NCI-H2029 (cell line): Measurements from ENCODE around the gene OTOGL.
A peak's percentile ranks its signal among the peaks of the same experiment; 100 is the strongest.
"Not testable (repeated sequence)": the region's sequence is repeated elsewhere in the genome, so short reads cannot be mapped to it uniquely, and the experiment has no call there.

Source experiments
- DNase-seq: peaks from one replicate; lab custom pipeline; 2025; lab: John Stamatoyannopoulos, UW

The OTOGL gene

DNA sequence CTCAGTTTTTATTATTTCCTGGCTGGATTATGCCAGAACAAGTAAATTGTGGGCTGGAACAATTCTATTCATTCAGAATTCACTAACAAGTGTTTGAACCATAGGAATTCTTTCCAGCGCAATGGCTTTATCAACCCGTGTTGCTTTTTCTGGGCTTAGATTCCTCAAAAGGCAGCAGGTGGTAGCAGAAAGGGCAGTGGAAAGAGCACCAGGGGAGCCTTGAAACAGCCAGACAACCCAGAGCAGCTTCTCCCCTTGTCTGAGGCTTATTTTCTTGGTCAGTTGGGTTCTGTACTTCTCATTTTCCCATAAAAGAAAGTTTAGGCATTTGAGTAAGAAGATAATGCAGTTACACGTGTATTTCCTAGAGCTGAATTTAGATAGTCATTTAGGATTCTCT lies 130.7 kb downstream of the OTOGL start:
- no peak for DNase-seq

DNA sequence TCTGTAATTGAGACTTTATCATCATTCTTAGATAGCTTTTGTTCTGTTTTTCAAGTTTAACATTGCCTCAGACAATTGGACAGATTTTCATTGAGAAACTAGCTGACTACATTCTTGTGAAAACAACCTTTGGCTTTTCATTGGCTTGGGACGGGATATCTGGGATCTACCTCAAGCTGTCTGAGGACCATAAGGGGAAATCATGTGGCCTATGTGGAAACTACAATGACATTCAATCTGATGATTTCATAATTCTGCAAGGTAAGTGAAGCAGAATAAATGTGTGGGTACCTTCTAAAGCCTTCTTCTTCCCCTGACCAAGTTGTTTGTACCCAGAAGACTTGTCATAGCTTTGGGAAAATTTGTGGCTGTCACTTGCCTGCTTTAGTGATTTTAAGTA lies 133.5 kb downstream of the OTOGL start:
- DNase-seq: no peak

DNA sequence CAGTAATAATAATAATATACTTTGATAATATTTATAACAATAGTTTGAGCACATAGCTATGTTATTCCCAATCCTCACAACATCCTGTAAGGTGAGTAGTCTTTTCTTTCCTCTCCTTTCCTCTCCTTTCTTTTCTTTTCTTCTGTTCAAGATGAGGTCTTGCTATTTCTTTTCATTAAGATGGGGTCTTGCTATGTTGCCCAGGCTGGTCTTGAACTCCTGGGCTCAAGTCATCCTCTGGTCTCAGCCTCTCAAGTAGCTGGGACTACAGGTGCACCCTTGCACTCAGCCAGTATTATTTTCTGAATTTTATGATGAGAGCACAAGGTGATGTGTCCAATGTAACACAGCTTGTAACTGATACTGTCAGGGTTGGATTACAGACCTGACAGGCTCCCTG lies 134.6 kb downstream of the OTOGL start:
- DNase-seq: no peak

DNA sequence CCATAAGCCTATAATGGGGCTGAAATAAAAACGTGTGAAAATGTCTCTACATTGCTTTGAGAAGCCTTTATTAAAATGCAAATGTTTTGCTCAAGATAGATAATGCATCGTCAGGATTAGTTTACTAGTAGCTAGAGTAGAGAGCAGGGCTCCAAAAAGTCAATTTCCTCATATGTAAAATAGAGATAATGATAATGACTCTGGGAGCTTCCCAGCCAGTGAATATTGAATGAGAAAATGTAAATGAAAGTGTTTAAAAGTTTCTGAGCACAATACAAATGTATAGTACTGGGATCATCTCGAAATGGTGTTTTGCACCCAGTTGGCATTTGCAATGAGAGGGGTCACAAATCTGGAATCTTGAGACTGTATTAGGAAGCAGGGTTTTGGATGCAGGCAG lies 135.3 kb downstream of the OTOGL start:
- no peak for DNase-seq

DNA sequence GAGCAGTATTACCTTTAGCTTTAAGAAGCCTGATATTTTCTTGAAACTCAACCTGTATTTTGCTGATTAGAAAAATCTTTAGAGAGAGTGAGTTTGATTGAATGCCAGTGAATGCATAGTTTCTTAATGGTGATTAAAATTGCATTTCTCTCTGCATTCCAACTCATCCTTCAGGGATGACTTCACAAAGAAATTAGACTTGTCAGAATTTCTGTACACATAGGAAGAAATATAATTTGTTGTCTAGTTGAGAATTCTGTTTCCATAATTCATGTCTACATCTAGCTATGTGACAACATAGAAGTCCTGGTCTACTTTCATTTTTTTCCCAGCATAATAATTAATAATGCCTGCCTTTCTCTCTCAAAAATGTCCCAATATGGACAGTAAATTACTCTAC lies 136.6 kb downstream of the OTOGL start:
- DNase-seq: no peak

DNA sequence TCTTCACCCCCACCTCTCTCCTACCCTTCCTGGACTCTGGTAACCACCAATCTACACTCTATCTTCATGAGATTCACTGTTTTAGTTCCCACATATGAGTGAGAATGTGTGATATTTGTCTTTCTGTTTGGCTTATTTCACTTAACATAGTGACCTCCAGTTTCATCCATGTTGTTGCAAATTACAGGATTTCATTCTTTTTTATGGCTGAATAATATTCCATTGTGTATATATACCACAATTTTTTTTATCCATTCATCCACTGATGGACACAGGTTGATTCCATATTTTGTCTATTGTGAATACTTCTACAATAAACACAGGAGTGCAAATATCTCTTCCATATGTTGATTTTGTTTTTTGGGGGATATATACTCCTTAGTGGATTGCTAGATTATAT lies 140.5 kb downstream of the OTOGL start:
- DNase-seq: no peak

DNA sequence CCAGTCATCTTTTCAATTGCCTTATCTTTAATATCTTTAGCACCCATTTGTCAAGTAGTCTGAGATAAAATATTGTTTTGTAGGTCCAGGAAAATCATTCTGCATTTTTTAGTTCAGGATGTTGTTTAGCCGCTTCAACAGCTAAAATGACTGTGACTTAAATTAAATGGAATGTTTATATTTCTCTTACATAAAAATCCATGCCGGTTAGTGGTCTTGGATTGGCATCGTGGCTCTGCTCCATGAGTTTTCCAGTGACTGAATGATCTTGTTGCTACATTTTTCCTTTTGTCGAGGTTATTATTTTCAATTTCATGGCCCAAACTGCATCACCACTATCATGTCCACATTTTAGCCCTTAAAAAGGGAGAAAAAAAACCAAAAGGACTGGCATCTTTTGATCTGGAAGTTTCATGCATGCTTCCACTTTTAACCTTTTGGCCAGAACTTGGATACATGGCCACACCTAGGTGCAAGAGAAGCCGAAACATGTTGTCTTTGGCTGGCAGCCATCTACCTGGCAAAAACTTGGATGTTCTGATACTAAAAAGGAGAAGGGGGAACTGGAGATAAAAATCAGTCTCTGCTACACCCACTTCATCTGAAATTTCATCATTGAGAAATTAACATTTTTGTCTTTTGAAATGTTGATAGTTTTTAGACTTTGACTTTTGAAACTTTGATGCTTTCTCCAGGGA lies 142.4 kb downstream of the OTOGL start:
- DNase-seq: no peak

DNA sequence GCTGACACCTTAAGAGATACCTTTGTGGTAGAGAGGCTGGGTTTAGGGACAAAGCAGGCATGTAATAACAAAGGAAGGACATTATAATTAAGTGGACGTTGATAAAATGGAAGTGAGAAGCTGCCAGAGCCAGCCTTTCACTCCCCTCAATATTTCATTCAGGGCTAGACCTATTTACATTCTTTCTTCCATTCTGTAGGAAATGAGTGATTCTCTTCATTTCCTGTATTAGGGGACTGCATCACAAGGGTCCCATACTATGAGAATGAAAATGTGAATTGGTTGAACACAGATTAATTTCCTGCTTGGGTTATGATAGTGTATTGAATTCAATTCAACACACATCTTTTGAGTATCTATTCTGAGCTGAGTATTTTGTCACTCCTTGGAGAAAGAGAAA lies 143.0 kb downstream of the OTOGL start:
- DNase-seq: no peak

DNA sequence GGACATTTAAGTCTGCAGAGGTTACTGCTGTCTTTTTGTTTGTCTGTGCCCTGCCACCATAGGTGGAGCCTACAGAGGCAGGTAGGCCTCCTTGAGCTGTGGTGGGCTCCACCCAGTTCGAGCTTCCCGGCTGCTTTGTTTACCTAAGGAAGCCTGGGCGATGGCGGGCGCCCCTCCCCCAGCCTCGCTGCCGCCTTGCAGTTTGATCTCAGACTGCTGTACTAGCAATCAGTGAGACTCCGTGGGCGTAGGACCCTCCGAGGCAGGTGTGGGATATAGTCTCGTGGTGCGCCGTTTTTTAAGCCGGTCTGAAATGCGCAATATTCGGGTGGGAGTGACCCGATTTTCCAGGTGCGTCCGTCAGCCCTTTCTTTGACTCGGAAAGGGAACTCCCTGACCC lies 150.2 kb downstream of the OTOGL start:
- DNase-seq: not testable (repeated sequence)

DNA sequence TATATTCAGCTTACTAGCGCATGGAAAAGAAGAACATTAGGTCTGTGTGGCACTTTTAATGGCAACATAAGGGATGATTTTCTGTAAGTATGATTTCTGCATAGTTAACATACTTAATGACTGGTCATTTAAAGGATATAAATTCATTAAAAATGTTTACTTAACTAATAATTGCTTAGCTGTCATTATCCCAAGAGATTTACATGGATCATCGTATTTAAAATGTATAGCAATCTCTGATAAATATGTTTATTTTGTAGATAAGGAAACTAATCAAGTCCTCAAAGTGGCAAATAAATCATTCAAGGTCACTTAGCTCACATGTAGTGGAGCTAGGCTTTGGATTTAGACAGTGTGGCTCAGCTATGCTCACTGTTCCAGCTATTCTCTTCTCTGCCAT lies 158.6 kb downstream of the OTOGL start:
- no peak for DNase-seq

DNA sequence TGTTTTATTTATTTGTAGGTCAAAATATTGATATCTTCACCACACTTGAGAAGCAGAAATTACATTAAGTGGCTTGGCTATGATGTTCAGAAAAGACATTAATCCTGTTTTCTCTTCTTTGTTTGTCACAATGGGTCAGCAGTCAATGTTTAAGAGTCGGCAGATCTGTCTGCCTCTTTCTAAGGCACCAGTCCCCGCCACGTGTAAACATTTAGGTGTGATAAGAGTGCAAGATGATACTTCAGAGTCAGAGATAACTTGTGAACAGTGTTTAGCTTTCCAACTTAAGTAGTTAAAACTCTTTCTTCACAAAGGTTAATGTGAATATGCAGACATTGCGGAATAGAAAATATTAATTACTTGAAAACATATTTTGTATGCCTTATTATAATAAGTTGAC lies 160.9 kb downstream of the OTOGL start:
- no peak for DNase-seq

DNA sequence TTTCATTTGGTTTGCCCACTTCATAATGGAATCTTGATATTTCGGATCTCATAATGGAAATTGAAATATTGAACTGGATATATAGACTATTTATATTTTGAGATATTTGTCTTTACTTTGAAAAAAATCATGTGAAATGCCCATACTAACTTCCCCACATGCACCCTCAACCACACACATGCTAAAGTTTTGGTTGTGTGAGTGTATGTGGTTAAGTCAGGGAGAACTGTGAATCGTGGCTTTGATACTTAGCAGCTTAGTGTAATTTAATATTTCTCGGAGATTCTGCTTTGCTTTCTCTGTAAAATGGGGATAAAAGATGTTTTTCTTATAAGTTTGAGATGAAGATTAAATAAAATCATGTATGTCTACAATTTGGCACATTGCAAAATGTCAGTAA lies 162.1 kb downstream of the OTOGL start:
- DNase-seq: no peak

DNA sequence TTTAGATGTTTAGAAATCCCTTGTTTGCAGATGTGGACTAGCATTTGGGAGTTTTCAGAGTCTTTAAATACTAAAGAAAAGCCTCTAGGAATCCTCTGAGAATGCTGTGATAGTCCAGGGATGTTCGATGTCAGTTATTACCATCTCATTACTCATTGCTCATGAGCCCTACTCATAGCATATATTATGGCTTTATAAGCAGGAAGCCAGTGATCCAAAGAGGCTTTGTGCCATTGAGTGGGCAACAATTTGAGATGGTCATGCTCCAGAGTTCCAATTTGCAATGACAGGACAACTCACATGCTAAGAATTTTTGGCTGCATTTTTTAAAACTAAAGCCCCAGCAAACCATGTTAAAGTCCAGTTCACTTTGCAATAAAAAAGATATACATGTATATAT lies 163.0 kb downstream of the OTOGL start:
- DNase-seq: no peak

DNA sequence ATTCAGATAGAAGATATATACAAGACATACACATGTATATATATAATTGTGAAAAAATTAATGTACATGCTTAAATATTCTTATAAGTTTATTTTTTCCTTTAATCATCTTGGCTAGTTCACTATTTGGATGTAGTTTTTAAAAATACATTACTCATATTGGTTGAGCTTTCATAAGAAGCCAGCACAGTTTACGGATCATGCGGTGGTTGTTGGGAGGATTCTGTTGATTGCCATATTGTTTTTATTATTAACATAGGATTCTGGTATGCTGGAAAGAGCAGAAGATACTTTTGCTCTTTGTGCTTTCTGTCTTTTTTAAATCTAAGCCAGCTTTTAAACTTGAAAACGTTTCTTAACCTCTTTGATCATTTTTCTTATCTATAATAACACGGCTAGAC lies 163.4 kb downstream of the OTOGL start:
- no peak for DNase-seq

DNA sequence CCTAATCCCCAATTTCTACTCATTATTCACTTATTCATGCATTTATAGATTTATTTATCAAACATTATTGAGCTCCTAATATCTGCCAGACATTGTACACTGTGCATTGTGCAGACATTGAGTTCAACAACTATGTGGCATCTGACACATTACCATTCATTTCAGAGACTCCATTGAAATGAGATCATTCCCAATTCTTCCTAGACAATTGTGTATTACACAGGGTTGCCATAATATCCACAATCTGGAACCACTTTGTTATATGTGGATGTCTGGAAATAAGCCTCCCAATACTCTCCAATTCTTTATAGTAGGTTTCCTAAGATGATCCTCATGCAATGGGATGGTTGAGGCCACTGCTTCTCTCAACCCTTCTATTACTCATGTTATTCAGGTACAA lies 165.0 kb downstream of the OTOGL start:
- DNase-seq: no peak

DNA sequence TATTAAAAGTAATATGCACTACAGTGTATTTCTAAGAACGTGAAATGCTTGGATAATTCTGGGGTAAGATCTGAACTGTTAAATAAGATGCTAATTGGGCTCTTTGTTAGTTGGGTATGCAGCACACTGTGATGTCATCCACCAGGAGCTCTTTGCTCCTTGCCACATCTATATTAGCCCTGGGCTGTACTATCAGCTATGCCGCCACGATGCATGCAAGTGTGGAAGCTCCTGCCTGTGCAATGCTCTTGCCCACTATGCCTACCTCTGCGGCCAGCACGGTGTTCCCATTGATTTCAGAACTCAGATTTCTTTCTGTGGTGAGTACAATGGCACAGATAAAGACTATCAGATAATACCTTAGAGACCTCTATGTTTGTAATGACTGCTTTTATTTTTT lies 165.6 kb downstream of the OTOGL start:
- DNase-seq: no peak

DNA sequence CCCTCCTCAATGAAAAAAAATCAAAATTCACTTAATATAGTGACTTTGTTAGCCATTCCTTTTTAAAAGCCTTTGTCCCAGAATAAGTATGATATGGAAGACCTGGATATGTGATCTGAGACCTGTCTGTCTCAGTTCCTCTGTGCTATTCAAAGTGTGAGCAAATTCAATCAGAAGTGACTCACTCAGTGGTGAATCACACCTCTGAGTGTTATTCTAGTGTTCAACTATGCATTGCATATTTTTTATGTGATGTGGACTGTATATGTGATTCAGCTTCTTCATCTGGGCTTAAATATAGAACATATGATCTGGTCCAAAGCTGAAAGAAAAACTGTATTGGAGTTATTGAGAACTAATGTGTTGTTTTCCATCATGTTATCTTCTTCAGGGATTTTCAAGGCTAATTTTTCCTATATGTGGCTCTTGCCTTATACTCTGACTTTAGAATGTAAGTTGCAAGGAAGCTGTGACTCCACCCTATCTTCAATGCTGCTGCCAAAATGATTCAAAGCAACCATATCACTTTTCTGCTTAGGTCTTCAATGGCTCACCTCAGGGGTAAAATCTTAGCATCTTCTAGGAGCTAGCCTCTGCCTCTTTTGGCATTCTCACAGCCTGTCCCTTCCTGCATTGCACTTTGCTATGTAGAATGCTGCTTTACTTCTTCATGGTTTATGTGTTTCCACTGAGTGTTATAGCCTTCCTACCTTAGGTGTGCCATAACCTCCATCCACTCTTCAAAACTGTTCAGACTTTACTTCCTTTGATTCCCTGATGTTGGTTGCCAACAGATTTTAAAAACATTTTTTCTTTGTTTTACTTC lies 169.8 kb downstream of the OTOGL start:
- DNase-seq: no peak

DNA sequence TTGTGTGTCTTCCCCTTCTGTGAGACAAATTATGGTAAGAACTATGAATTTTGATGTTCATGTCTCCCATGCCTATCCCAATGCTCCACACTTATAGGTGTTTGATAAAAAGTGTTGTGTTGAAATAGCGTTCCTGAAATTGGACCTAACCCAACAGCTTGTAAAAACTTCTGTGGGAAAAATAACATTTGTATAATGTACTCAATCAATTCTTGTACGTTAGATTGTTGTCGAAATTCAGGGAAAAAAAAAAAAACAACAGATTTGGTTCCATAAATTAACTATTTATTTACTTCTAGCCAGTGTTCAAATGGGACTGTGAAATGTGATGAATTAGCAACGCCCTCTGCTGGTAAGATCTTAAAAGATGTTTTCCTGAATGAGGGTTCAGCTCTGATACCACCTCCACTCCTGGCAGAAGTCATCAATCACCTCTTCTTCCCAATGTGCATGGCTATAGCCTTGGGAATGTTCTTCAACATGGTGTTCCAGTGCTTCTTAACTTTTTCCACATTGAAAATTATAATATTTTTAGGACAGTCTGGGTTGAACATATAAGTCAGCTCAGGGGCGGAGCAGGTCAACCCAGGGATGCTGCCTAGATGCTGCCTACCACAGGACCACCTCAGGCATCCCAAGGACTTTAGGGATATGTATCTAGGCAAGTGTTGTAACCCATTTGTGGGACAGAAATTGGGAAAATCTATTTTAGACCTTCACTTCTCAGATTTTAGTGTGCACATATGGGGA lies 170.6 kb downstream of the OTOGL start:
- DNase-seq: peak; percentile 23

DNA sequence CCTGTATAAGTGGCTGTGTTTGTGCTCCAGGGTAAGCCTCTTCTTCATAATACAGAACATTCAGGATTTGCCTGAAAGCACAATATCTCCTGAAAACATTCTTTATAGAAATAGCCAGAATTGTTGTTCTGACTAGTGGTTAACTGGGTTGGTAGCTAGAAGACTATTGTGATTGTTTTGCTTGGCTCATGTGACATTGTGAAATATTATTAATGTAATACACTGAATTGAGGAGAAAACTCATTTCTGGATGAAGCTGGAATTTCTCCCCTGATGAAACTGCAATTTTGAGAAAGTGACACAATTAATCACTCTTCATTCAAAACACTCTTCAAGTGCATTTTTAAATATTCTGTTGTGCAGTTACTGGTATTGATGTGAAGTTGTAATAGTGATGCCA lies 172.4 kb downstream of the OTOGL start:
- no peak for DNase-seq

DNA sequence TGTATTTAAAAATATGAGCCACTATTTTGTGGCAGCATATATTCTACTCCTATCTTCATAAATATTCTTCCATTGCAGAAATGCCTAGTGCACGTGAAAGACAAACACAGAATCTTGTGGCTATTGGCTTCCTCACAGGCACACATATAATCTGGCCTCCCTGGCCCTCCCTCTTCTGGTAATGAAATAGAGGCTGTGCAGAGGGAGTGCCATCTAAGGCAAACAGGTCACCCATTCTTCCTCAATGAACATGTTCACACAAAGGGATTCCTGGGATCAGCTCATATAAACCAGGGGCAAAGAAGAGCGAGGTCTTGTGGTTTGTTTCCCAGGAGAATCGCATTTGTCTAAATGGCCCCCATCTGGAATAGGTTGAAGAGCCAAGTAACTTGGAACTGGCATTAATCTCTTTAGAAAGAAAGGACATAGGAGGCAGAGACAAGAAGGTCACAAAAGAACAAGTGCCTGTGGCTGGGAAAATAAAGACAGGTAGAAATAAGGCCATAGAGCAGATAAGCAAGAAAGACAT lies 173.1 kb downstream of the OTOGL start:
- no peak for DNase-seq

DNA sequence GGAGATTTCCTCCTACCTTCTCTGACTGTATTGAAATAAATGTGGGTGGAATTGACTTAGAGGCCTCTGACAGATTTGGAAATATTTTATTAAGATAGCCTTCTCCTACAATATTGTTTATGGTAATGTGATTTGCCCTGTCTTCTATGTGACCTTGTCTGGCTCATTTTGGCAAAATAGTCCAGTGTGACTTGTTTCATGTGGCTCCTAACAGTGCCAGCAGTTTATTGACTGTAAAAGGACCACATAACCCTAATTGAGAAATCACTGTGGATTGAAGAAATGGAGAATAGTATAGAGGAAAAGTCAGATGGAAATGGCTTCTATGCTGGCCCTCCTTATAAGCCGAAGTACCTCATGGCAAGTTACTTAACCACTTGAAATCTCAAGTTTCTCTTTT lies 173.8 kb downstream of the OTOGL start:
- no peak for DNase-seq

DNA sequence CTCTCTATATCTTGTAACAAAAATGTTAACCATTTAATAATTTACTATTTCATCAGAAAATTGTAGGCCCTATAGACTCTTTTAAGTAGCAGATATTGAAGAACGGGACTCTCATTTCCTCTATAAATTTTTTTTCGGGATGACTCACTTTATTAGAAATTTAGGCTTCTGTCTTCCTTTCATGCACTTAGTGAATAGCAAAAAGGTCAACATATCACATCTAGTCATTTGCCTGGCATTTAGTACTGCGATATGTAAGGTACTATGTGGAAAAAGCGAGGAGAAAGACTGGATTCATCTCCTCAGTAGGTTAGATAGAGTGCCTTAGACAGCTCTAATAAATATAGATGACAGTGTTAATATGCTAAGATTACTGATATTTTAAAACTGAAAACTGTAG lies 178.4 kb downstream of the OTOGL start:
- no peak for DNase-seq

DNA sequence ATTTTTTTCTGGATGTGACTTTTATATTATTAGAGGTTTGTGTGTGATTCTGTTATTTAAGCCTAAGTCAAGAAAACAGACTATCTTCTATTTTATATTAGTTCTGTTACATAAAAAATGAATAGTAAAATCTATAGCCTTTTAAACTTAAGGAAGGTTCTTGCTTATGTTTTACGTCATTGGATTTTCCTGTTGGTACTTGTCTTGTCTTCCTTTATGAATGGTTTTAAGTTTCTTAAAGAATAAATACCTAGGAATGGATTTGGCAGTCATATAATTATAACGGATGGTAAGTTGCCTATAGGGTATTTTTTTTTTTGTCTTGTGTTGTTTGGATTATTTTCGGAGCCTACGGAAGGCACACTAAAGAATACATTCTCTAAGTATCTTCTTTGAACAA lies 182.9 kb downstream of the OTOGL start:
- DNase-seq: no peak
